Neural progenitor cell (in vitro differentiated cells): ENCODE results near the gene BCAS3.

ENCODE experiments used
- EZH2 ChIP-seq: fragments of 200-600 bp; sonication (generic); IDR thresholded peaks from 2 replicates; pipeline ENCODE4 v1.6.1; 2017; ENCODE audit warnings: antibody characterized with exemption, mild to moderate bottlenecking, moderate library complexity
- EZH2phosphoT487 ChIP-seq: fragments of 200-600 bp; sonication (generic); IDR thresholded peaks from 2 replicates; pipeline ENCODE4 v1.6.1; 2017; ENCODE audit warnings: antibody characterized with exemption
- TF ChIP-seq, protein P1 (sequence below): fragments of 200-600 bp; sonication (generic); IDR thresholded peaks from 2 replicates; pipeline ENCODE4 v1.5.1; 2017; ENCODE audit warnings: antibody characterized with exemption, mild to moderate bottlenecking

- TF ChIP-seq, protein P1, sequence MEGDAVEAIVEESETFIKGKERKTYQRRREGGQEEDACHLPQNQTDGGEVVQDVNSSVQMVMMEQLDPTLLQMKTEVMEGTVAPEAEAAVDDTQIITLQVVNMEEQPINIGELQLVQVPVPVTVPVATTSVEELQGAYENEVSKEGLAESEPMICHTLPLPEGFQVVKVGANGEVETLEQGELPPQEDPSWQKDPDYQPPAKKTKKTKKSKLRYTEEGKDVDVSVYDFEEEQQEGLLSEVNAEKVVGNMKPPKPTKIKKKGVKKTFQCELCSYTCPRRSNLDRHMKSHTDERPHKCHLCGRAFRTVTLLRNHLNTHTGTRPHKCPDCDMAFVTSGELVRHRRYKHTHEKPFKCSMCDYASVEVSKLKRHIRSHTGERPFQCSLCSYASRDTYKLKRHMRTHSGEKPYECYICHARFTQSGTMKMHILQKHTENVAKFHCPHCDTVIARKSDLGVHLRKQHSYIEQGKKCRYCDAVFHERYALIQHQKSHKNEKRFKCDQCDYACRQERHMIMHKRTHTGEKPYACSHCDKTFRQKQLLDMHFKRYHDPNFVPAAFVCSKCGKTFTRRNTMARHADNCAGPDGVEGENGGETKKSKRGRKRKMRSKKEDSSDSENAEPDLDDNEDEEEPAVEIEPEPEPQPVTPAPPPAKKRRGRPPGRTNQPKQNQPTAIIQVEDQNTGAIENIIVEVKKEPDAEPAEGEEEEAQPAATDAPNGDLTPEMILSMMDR: no peak
- no peak for TF ChIP-seq EZH2
- TF ChIP-seq EZH2phosphoT487: no peak
Observed at GRCh38 chr17:60717814-60718213, 40.2 kb downstream of the BCAS3 start.
